ENCODE results near the gene MYO9A.
A peak's percentile ranks its signal among the peaks of the same experiment; 100 is the strongest.

Gene MYO9A

DNA sequence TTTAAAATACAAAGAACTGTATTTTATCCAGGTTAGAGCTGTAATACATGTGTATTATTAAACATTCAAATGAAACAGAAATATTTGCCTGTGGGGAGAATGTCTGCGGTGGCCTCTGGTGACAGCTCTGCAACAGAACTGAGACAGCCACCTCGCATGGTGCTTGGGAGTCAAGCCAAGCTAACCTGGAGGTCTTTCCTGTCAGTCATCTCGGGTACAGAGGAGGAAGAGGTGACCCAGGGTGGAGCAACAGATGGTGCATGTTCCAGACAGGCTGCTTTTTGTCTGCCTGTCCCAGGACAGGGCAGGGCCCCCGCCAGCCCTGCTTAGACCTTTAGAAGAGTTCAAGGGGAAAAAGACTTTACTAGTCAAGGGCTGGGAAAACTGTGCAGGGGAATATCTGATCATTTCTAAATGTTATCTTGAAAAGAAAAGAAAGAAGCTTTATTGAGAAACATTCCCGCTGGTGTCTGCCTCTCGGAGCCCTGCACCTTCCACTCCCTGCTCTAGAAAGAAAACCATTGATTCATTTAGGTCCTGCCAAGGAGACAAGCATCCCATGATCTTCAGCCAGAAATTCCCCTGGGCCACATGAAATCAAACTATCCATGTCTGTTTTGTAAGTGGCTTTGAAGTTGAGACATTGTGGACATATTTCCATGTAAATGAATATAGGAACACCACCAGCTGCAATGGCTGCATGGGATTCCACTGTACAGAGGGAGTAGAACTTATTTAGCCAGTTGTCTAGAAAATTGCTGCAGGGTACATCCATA lies 313.1 kb downstream of the MYO9A start:
- no peak for DNase-seq

DNA sequence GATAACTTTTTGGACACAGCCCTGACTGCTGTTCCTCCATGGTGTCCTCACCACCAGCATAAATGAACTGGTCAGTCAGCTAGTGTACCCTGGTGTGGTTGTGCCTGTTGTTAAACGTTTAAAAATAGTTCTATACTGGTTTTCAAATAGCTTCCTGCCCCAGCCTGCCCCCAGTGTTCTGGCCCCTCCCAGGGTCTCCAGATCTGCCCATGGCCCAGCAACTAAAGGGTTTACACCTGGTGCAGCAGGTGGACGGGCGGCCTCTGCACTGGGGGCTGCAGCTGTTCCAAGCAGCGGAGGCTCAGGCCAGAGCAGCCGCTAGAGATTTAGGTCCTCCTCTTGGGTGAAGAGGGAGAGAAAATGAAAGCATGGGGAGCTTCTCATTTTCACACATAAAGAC lies 313.7 kb downstream of the MYO9A start:
- DNase-seq, result no peak

DNA sequence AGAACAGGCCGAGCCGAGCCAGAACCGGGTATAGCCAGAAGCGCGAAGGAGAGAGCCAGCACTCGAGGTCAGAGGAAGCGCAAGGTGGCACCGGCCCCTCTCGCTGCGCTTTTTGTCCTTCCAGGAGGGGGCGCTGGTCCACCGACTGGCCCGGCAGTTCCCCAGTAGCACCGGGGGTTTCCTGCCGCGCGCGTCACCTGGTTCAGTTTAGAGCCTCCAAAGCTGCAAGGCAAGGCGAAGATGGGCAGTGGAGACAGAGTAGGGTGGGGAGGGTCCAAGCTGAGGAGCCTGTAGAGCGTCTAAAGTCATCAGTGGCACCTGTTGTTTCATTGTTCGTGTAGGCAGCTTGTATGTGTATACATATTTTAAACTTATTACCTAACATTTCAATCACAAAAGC lies 315.2 kb downstream of the MYO9A start:
- peak; percentile 7 for DNase-seq

DNA sequence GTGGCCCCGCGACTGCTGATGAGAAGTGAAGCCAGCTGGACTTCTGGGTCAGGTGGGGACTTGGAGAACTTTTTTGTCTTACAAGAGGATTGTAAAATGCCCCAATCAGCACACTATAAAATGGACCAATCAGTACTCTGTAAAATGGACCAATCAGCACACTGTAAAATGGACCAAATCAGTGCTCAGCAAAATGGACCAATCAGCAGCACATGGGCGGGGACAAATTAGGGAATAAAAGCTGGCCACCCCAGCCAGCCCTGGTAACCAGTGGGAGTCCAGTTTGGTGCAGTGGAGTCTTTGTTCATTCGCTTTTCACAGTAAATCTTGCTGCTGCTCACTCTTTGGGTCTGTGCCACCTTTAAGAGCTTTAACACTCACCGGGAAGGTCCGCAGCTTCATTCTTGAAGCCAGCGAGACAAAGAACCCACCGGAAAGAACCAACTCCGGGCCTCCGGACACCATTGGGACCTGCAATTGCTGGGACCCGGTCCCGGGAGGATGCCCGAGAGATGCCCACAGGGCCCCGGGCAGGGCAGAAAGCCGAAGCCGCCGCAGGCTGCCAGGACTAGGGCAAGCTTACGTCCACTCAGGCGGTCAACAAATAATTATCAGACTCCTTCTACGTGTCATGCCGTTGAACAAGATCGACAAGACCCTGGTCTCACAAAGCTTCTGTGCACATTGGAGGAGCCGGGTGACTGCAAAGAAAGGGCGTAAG lies 315.9 kb downstream of the MYO9A start:
- no peak for DNase-seq

DNA sequence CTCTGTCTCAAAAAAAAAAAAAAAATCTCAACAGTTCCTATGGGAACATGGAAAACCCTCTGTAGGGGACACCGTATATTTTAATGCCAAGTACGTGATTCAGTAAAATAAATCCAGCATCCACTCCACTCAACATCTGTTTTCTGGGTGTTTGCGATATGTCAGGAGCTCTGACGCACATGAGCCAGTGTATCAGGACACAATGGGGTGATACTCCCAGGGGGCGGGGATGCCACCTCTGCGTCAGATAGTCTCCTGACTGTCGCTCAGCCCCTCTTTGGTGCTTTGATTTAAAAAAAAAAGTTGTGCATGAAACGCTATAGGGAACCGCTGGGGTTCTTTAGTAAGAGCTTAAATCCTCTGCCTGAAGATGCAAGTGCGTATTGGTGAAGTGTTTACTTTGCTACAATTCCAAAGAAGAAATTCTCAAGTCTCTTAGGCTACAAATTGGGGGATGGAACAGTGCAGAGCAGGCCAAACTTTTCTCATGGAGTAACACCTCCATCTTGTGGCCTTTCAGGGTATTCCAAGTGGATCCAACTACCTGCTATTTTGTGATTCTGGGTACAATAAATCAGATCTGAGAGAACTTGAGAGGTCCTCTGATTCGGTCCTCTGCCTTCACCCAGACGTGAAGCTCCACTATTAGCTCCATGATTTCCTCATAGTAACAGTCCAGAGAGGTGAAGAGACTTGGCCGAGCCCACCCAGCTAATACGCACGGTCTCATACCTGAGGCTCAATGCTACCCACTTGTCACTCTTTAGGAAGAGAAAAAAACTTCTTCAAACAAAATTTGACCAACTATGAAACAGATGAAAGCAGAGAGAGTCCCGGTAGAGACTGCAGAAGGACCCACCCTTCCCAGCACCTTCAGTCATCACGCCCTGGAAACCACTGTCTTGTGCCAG lies 316.9 kb downstream of the MYO9A start:
- peak; percentile 71 for DNase-seq

DNA sequence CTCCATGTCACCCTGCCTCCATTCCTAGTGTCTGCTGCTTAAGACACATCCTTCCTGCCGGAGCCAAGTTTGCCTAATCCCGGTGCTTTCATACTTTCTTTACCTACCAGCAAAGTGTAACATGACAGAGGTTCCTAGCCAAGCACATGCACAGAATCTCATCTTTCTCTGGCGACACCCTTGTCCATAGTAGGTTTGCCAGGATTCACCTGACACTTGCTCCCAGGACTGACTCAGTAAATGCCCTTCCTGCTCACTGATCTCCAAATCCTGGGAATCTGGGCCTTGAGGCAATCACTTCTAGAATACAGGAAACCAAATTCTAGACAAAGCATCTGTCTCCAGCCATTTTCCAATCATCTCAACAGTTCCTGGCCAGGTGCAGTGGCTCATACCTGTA lies 317.8 kb downstream of the MYO9A start:
- no peak for DNase-seq

DNA sequence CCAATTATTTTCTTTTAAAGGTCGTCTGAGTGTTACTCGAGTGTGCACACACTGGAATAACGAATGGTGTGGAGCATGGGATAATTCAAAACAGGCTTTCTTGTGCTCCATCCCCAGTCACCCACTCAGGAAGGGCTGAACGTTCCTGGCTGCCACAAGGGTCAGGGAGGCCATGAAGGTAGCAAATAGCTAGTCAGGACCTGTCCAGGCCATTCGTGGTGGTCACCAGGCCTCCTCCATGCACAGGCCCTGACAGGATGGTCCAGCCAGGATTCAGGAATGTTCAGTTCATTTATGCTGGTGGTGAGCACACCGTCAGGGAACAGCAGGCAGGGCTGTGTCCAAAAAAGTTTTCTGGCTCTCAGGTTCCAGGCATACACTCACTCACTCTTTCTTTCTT lies 319.3 kb downstream of the MYO9A start:
- no peak for DNase-seq

DNA sequence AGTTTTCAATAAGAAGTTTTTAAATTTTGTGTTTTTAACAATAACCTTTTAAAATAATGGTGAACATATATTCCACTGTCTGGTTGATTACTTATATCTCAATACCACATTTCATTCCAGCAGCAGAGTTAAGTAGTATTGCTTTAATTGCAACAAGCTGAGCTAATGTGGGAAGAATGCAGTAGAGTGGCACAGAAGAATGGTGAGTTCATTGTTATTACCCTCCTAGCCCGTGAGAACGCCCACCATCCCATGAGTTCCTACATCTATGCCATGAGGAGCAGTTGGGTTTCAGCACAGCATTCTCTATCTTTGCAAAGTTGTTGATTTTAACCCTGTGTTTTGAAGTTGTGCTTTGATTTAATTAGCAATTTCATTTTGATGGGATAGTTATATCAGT lies 325.4 kb downstream of the MYO9A start:
- DNase-seq, result peak; percentile 12

DNA sequence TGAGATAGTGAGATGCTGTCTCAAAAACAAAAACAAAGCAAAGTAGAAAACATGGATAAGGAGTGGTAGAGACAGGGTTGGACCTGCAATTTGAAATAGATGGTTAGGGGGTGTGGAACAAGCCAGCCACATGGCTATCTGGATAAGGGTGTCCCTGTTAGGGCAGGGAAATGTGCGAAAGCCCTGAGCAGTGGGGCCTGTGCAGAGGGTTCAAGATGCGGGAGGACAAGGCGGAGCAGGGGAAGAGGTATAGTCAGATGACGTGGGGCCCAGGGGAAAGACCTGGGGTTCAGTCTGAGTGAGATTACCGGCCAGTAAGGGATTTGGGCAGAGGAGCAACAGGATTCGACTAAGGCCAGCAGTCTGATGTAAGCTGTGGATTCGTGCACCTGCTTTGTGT lies 326.0 kb downstream of the MYO9A start:
- no peak for DNase-seq

DNA sequence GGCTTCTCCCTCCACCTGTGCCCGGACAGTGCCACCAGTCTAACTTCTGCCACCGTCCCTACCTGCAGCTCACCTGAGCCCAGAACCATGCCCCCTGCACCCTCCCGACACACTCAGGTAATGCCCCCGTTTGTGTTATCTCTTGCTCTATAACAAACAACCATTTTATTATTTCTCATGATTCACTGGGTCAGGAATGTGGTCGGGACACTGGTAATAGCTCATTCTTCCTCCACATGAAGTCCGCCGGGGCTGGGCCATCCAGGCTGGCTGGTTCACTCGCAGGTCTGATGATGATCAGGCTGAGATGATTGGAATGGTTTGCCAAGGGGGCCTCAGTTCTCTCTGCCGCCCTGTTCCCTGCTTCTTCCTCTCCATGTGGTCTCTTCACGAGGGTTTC lies 327.9 kb downstream of the MYO9A start:
- DNase-seq, result no peak

DNA sequence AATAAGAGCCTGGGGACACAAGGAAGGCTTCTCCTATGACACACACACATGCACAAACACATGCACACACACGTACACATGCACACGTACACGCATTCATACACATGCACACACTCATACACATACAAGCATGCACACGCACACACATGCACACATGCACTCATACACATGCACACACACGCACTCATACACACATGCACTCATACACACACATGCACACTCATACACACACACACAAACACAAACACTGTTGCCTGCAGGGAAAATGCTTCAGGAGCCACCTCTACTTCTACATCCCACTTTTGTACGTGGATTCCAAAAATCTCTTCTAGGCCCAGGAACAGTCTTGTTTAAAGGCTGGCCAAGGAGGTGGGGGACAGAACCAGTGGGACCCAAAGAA lies 328.3 kb downstream of the MYO9A start:
- no peak for DNase-seq

DNA sequence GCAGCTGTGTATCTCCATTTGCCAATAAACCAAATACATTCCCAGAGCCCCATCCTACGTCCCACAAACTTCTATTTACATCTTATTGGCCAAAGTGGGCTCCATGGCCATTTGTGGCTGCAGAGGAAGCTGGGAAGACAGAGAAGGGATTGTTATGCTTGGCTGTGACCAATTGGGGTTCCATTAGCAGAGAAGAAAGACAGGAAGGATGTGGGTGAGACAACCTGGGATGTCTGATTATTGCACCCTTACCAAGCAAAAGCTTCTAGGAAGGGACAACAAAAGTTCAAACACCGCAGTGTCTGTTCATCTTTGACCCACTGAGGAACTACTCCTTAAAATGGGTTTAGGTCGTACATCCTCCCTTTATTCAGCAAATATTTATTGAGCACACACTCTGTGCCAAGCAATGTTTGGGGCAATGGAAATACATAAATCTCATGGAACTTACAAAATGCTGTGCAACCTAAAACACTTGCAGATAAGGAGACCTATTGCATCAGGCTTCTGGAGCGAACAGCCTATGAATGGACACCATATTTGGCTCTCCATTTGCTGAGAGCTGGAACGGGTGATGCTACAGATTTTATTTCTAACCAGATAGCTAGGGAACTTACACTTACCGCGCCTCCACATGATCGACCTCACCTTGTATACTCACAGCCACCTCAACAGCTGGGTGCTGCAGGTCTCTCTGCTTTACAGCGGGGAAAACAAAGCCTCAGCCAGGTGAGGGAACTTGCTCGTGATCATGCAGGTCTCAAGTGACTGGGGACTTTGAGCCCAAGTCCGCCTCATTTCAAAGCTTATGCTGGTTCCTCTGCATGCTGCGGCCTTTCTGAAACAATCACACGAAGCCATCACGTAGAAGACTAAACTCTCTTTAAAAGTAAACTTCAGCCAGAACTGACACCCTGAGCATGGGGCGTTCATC lies 329.0 kb downstream of the MYO9A start:
- no peak for DNase-seq

DNA sequence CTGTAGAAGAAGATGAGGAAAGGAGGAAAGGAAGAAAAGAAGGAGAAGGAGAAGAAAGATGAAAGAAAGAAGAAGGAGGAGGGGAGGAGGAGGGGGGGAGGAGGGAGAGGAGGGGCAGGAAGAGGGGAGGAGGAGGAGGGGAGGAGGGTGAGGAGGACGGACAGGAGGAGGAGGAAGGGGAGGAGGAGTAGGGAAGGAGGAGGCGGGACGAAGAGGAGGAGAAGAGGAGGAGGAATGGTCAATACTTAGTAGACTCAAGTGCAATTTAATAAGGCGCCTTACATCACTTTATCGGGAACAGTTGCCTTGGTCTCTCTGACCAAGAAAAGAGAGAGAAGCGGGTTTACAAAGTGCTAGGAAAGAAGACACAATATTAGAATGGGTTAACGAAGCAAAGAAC lies 331.3 kb downstream of the MYO9A start:
- no peak for DNase-seq

DNA sequence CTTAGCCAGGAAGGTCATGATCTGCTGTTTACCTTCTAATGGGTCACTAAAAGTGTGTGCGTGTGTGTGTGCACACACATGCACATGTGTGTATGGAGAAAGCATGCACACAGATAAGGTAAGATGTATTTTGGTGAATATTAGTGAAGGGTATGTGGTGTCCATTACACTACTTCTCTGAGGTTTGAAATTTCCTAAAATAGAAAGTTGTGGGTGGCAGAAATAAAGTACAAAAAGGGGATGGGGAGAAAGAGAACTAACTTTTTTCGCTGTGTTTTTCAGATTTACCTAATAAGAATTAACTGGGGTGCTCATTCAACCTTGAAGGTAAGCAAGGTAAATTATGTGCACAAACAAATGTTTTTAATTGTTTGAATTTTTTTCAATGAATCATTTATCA lies 332.0 kb downstream of the MYO9A start:
- DNase-seq, result no peak

DNA sequence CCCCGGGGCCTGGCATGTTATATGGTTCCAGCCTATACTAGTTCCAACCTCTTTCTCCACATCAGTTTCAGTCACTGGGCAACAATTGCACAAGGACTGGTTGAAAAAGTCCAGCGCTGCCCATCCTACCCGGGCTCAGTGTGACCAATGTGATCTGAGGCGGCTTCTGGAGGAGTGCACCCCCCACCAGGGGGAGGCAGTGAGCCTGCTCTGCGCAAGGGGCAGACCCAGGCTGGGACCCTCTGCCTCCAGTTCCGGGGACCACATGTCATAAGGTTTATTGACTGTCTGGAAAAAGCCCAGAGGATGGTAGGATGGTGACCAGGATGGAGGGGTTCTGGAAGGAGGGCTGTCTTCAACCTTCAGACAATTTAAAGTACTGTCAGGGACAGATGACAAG lies 333.2 kb downstream of the MYO9A start:
- peak; percentile 5 for DNase-seq

DNA sequence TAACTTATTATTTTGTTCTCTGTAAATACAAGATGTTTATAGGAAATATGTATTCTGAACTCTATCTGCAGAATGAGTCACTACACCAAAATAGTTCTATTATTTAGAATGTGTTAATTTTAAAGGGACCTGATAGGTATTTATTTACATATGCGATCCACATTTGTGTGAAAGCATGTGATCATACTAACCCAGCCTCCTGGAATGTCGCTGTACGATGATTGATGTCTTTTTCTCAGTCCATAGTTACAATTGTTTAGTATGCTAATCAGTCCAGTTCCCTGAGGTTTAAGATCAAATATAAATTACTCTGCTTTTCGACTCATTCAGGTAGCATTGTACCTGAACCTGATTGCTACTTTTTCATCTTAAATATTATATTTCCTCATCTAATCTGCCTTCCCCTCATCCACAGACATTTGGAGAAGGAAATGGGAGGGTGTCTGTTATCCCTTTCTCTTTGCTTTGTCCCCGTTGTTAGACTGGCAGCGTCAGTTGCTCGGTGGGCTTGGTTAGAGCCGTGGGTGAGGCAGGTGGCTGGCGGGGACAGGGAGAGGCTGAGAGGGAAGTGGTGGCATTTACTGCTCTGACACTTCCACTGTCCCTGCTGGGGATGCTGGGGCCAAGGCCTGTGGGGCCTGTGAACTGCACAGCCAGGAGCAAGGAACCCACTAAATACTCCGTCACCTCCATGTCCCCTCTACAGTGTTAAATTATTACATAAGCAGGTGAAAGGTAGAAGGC lies 335.4 kb downstream of the MYO9A start:
- no peak for DNase-seq

DNA sequence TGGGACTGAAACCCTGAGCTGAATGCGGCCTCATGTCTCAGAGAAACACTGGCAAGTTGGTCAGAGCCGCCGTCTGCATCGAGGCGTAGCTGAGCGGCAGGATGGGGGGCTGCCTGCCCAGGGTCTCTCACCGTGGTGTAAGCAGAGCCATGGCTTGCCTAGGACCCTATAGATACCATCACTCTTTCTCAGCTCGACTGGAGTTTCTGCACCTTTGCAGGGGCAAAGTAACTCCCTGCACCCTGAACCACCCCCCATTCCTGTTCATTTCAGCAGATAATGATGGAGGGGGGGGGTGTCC lies 336.0 kb downstream of the MYO9A start:
- DNase-seq, result no peak

DNA sequence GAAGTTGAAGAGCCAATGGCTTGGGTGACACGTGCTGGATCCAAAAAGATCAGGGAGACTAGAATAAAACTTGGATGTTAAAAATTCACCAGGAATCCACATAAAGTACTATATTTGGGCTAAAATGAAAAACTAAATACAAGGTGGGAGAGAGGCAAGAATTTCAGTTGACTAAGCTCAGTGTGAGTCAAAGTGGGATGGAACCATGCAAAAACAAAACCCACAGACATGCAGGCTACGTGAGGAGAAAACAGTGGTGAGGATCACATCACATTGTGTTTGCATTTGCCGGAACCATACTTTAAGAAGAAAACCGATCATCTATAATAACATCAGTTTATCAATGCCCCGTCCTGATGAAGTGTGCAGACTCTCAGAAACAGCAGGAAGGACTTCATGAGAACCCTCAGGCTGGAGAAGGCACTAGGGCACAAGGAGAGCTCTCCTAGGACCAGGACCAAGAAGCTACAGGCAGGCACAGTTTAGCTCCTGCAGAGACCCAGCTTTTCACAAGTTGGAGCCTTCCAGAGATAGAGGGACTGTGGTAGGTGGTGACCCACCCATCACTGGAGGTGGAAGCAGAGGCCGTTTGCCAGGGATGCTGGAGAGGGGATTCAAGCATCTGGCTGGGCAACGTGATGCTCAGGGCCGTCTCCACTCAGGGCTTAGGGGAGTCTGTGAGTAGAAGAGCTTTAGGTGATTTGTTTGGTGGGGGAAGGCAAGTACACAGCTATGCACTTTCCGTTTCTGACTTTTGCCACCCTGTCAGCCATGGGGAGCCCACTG lies 336.6 kb downstream of the MYO9A start:
- DNase-seq, result no peak

DNA sequence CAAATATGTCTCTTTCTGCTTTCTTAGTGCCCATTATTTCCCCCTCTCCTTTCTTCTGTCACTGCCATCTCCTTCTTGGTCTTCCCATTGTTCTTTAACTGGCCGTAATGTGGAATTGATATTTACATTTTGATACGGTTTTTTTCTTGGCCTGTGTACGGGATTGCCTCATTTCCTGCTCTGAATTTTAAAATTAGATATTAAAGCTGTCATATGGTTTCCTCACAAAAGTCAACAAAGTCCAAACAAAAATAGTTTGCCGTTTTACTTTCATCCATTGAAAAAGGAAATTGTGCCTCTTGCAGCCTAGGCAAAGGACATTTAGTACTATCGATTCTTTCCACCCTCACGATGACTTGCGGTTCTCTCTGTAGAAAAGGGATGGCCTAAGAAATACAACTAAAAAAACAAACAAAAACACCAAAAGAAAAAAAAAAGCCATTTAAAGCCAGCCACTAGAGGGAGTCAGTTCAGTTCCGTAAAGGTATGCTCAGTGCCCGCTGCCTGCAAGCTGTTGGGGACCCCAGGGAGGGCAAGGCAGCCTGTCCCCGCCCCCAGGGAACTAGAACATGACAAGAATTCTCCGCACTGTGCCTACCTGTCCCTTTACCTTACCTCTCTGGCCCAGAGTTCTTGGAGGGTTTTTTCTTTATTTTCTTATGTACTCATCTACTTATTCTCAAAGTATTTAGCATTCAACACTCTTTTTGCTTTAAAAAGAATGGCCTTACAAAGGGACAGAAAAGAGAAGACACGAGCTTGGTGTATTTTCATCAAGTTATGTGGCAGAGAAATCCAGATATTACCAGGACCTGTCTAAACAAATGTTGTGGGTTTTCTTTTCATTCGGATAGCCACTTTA lies 337.6 kb downstream of the MYO9A start:
- DNase-seq, result peak; percentile 72

Data from DMS53 (cell line).